HG03571 (cell line): Measurements from ENCODE around the gene HEMK1.

ENCODE experiments used
- ATAC-seq: cut with Tn5 transposase; IDR thresholded peaks from one replicate; pipeline ENCODE4 v1.9.1; 2021; ENCODE audit not compliant: unreplicated experiment

The HEMK1 gene

GRCh38 chr3:50600141-50600753 lies 30.9 kb downstream of the HEMK1 start:
- ATAC-seq: no peak

GRCh38 chr3:50600841-50601591 lies 31.7 kb downstream of the HEMK1 start:
- ATAC-seq: peak; percentile 73

- ATAC-seq: no peak
Observed at GRCh38 chr3:50602595-50603191, 33.4 kb downstream of the HEMK1 start.

GRCh38 chr3:50603261-50604109 lies 34.2 kb downstream of the HEMK1 start:
- ATAC-seq: no peak

GRCh38 chr3:50604110-50604621 lies 34.8 kb downstream of the HEMK1 start:
- ATAC-seq: no peak

- ATAC-seq: no peak
Observed at GRCh38 chr3:50604628-50605588, 35.6 kb downstream of the HEMK1 start.

GRCh38 chr3:50605901-50606326 lies 36.6 kb downstream of the HEMK1 start:
- ATAC-seq: no peak

- ATAC-seq: no peak
Observed at GRCh38 chr3:50606596-50606995, 37.3 kb downstream of the HEMK1 start.

- ATAC-seq: no peak
Observed at GRCh38 chr3:50607271-50608091, 38.2 kb downstream of the HEMK1 start.

- ATAC-seq: no peak
Observed at GRCh38 chr3:50608278-50608677, 39.0 kb downstream of the HEMK1 start.

GRCh38 chr3:50609071-50609762 lies 39.9 kb downstream of the HEMK1 start:
- no peak for ATAC-seq

- no peak for ATAC-seq
Observed at GRCh38 chr3:50609763-50610085, 40.4 kb downstream of the HEMK1 start.

GRCh38 chr3:50610181-50610971 lies 41.1 kb downstream of the HEMK1 start:
- no peak for ATAC-seq

- ATAC-seq: no peak
Observed at GRCh38 chr3:50610992-50611463, 41.7 kb downstream of the HEMK1 start.

GRCh38 chr3:50611464-50612233 lies 42.3 kb downstream of the HEMK1 start, which contains the start of gene CISH:
TSS of gene CISH (minus strand) at chr3:50611774. CDS start at chr3:50611650, 124 bp downstream.
- peak; percentile 73 for ATAC-seq

GRCh38 chr3:50612234-50612882 lies 43.0 kb downstream of the HEMK1 start:
- ATAC-seq: no peak
